Stomach smooth muscle (tissue), 2 donors: Measurements from ENCODE around the gene SCTR.
A peak's percentile ranks its signal among the peaks of the same experiment; 100 is the strongest.

ENCODE experiments used
- H3K27ac ChIP-seq: one replicate; pipeline ENCODE4 v1.7.0; 2013; ENCODE audit warnings: mild to moderate bottlenecking, low read length, inconsistent platforms
- H3K27me3 ChIP-seq, 2 donors: one replicate each; pipeline ENCODE4 v1.7.0; 2013; ENCODE audit warnings: low read length in 2 of 2; ENCODE audit not compliant: insufficient read depth in 2 of 2, control insufficient read depth in 1 of 2
- H3K36me3 ChIP-seq, 2 donors: one replicate each; pipeline ENCODE4 v1.7.0; 2013; ENCODE audit warnings: low read length in 2 of 2; ENCODE audit not compliant: control insufficient read depth in 2 of 2, insufficient read depth in 2 of 2
- H3K4me1 ChIP-seq: one replicate; pipeline ENCODE4 v1.7.0; 2013; ENCODE audit warnings: low read length; ENCODE audit not compliant: control insufficient read depth, insufficient read depth
- H3K4me3 ChIP-seq, 2 donors: one replicate each; pipeline ENCODE4 v1.7.0; 2013; ENCODE audit warnings: low read length in 2 of 2
- H3K9ac ChIP-seq, 2 donors: one replicate each; pipeline ENCODE4 v1.7.0; 2013; ENCODE audit warnings: low read length in 2 of 2, mild to moderate bottlenecking in 1 of 2
- H3K9me3 ChIP-seq, 2 donors: one replicate each; pipeline ENCODE4 v1.7.0; 2013; ENCODE audit warnings: low read length in 2 of 2; ENCODE audit not compliant: control insufficient read depth in 2 of 2
- donor health status: healthy.
- donor health status: Pancreatic carcinoma.

The SCTR gene

GRCh38 chr2:119523952-119524694 is at the start of gene SCTR:
Gene SCTR, minus strand, starts transcription at chr2:119524483. Its CDS starts 257 bp downstream, at chr2:119524226.
- peaks cover 0 to 4% of the 10 kb centered on the region in 2 donors for H3K27me3 ChIP-seq
- peak within 1 kb of the TSS; percentile 23 to 36 for H3K9ac ChIP-seq
- peak within 1 kb of the TSS; percentile 48 to 72 for H3K4me3 ChIP-seq
- no peaks in the 10 kb centered on the region for H3K9me3 ChIP-seq
- no peaks in the 10 kb centered on the region for H3K36me3 ChIP-seq
- H3K4me1 ChIP-seq = peaks cover 27% of the 10 kb centered on the region
- no peak within 1 kb of the TSS for H3K27ac ChIP-seq

GRCh38 chr2:119567292-119567691 is 43.0 kb upstream of the SCTR start:
- peaks cover 22% of the 10 kb centered on the region for H3K4me1 ChIP-seq

GRCh38 chr2:119565481-119565880 is 41.2 kb upstream of the SCTR start:
- H3K36me3 ChIP-seq = no peaks in the 10 kb centered on the region
- H3K9me3 ChIP-seq = no peaks in the 10 kb centered on the region
- no peak overlapping the region for H3K9ac ChIP-seq
- H3K27me3 ChIP-seq = no peaks in the 10 kb centered on the region
- peak overlapping the region; percentile 7 for H3K27ac ChIP-seq
- H3K4me3 ChIP-seq = no peak overlapping the region
- peaks cover 20% of the 10 kb centered on the region for H3K4me1 ChIP-seq

More at GRCh38 chr2:119567292-119567691, 43.0 kb upstream of the SCTR start:
- Histone ChIP-seq H3K9ac (no peak overlapping the region), H3K9me3 (no peaks in the 10 kb centered on the region), H3K27me3 (no peaks in the 10 kb centered on the region), H3K27ac (no peak overlapping the region), H3K36me3 (no peaks in the 10 kb centered on the region), H3K4me3 (no peak overlapping the region)

GRCh38 chr2:119553687-119554344 is 29.5 kb upstream of the SCTR start:
- Histone ChIP-seq H3K4me1 (peaks cover 6% of the 10 kb centered on the region), H3K9ac (no peak overlapping the region), H3K27me3 (no peaks in the 10 kb centered on the region), H3K27ac (no peak overlapping the region), H3K9me3 (no peaks in the 10 kb centered on the region), H3K36me3 (no peaks in the 10 kb centered on the region), H3K4me3 (no peak overlapping the region)

- H3K27ac ChIP-seq = no peak overlapping the region
- no peaks in the 10 kb centered on the region for H3K27me3 ChIP-seq
- H3K4me3 ChIP-seq = no peak overlapping the region
- peaks cover 6% of the 10 kb centered on the region for H3K4me1 ChIP-seq
- no peak overlapping the region for H3K9ac ChIP-seq
- H3K36me3 ChIP-seq = no peaks in the 10 kb centered on the region
- H3K9me3 ChIP-seq = no peaks in the 10 kb centered on the region
Measured at GRCh38 chr2:119552902-119553301, 28.6 kb upstream of the SCTR start.

- no peaks in the 10 kb centered on the region for H3K36me3 ChIP-seq
- H3K4me3 ChIP-seq = no peak overlapping the region
- no peaks in the 10 kb centered on the region for H3K27me3 ChIP-seq
- no peak overlapping the region for H3K9ac ChIP-seq
- peaks cover 8% of the 10 kb centered on the region for H3K4me1 ChIP-seq
- H3K9me3 ChIP-seq = no peaks in the 10 kb centered on the region
- H3K27ac ChIP-seq = no peak overlapping the region
Measured at GRCh38 chr2:119550856-119551255, 26.6 kb upstream of the SCTR start.

- Histone ChIP-seq H3K27ac (no peak overlapping the region), H3K4me1 (peaks cover 13% of the 10 kb centered on the region)
Measured at GRCh38 chr2:119550346-119550745, 26.1 kb upstream of the SCTR start.

GRCh38 chr2:119549241-119549640 is 25.0 kb upstream of the SCTR start:
- Histone ChIP-seq H3K9ac (no peak overlapping the region), H3K36me3 (no peaks in the 10 kb centered on the region), H3K9me3 (no peaks in the 10 kb centered on the region), H3K27ac (no peak overlapping the region), H3K4me1 (peaks cover 21% of the 10 kb centered on the region), H3K27me3 (no peaks in the 10 kb centered on the region), H3K4me3 (no peak overlapping the region)

More at GRCh38 chr2:119550346-119550745, 26.1 kb upstream of the SCTR start:
- H3K4me3 ChIP-seq = no peak overlapping the region
- no peak overlapping the region for H3K9ac ChIP-seq
- H3K27me3 ChIP-seq = no peaks in the 10 kb centered on the region
- H3K9me3 ChIP-seq = no peaks in the 10 kb centered on the region
- no peaks in the 10 kb centered on the region for H3K36me3 ChIP-seq

GRCh38 chr2:119548516-119549120 is 24.3 kb upstream of the SCTR start:
- Histone ChIP-seq H3K4me1 (peaks cover 21% of the 10 kb centered on the region), H3K9me3 (no peaks in the 10 kb centered on the region), H3K4me3 (no peak overlapping the region), H3K27ac (no peak overlapping the region), H3K36me3 (no peaks in the 10 kb centered on the region), H3K27me3 (no peaks in the 10 kb centered on the region), H3K9ac (no peak overlapping the region)

- H3K4me1 ChIP-seq = peaks cover 21% of the 10 kb centered on the region
- H3K9me3 ChIP-seq = no peaks in the 10 kb centered on the region
- no peaks in the 10 kb centered on the region for H3K27me3 ChIP-seq
- peak overlapping the region; percentile 80 for H3K27ac ChIP-seq
- H3K4me3 ChIP-seq = no peak overlapping the region
- no peak overlapping the region for H3K9ac ChIP-seq
- H3K36me3 ChIP-seq = no peaks in the 10 kb centered on the region
Measured at GRCh38 chr2:119546447-119546767, 22.1 kb upstream of the SCTR start.
